Transverse colon (tissue), 4 donors: ENCODE data around the gene NKIRAS2. TPM values are rescaled to one million over a fixed set of nuclear protein-coding genes. Genes with fewer than 3 reads are reported as not detected.

Experiments used
- DNase-seq: peaks from one replicate; pipeline ENCODE4 v3.0.0-alpha.2; 2019
- H3K27ac ChIP-seq, 4 donors: fragments of 200-600 bp; sonication (generic); 2 replicates each; pipeline ENCODE4 v1.5.1; 2016 to 2018; ENCODE audit warnings: inconsistent platforms in 4 of 4
- H3K27me3 ChIP-seq: fragments of 200-600 bp; sonication (generic); 2 replicates; pipeline ENCODE4 v1.5.1; 2017; ENCODE audit warnings: inconsistent platforms
- H3K36me3 ChIP-seq, 4 donors: fragments of 200-600 bp; sonication (generic); 2 replicates each; pipeline ENCODE4 v1.5.1; 2017 to 2019; ENCODE audit warnings: inconsistent platforms in 4 of 4
- H3K4me1 ChIP-seq, 4 donors: fragments of 200-600 bp; sonication (generic); 2 replicates each; pipeline ENCODE4 v1.5.1; 2017 to 2020; ENCODE audit warnings: inconsistent platforms in 4 of 4
- H3K4me3 ChIP-seq, 4 donors: fragments of 200-600 bp; sonication (generic); 1 replicate in 1 of 4; 2 replicates in 3 of 4; pipeline versions ENCODE4 v1.5.1 to v1.6.1; 2017 to 2019; ENCODE audit warnings: inconsistent platforms in 4 of 4
- H3K9me3 ChIP-seq, 2 donors: fragments of 200-600 bp; sonication (generic); 2 replicates each; pipeline ENCODE4 v1.5.1; 2017 to 2019; ENCODE audit warnings: inconsistent platforms in 2 of 2
- CTCF ChIP-seq, 5 experiments: fragments of 200-600 bp in 3 of 5; fragments of 450-650 bp in 2 of 5; sonication (generic) in 3 of 5; IDR thresholded peaks; 1 replicate in 2 of 5; 2 replicates in 3 of 5; pipeline ENCODE4 v1.5.1; 2016 to 2017; ENCODE audit warnings: antibody characterized with exemption in 5 of 5, inconsistent platforms in 3 of 5, mild to moderate bottlenecking in 2 of 5, moderate library complexity in 1 of 5
- EP300 ChIP-seq: sonication (generic); formaldehyde crosslinking; IDR thresholded peaks from one replicate; pipeline ENCODE4 v1.6.1; 2017; ENCODE audit warnings: antibody characterized with exemption, low read depth
- POLR2A ChIP-seq: fragments of 450-650 bp; IDR thresholded peaks from one replicate; pipeline ENCODE4 v1.6.1; 2016; ENCODE audit warnings: antibody characterized with exemption, mild to moderate bottlenecking, moderate library complexity
- POLR2AphosphoS5 ChIP-seq, 3 donors: sonication (generic); formaldehyde crosslinking; IDR thresholded peaks; one replicate each; pipeline ENCODE4 v1.6.1; 2016; ENCODE audit warnings: antibody characterized with exemption in 3 of 3
- WGBS, 2 donors: methylation state at CpG; one replicate each; pipeline ENCODE4 v1.1.5; 2018; ENCODE audit warnings: low coverage in 1 of 2; 5-methylcytosine and 5-hydroxymethylcytosine counted together
- in situ Hi-C, 4 donors: fragments of 200-750 bp; cut with MboI; loops; one replicate each; pipeline versions ENCODE4 v1.15.0 to v1.15.1; 2017; ENCODE audit warnings: low sequenced_read_pairs in 3 of 4, low pct_ligation_motif_present in 1 of 4, low pct_unique_long_range_greater_than_20kb in 1 of 4
- intact Hi-C: fragments of 100-400 bp; cut with DNase I; formaldehyde crosslinking; loops from one replicate; pipeline ENCODE4 v1.15.1; 2023; ENCODE audit warnings: low total_unique reads
- total RNA-seq, 4 donors: library from RNA; depleted of rRNA; stranded (reverse); fragments of >200 nt; gene quantifications; one replicate each; pipeline ENCODE4 v1.1.0, GENCODE V29; 2016

Gene NKIRAS2
- total RNA-seq, 4 donors from 2014 or later, result 20.5 to 52.7 (median 35.0) TPM

- Histone ChIP-seq H3K36me3 (no peaks in the 10 kb centered on the region), H3K9me3 (no peaks in the 10 kb centered on the region), H3K4me3 (no peak overlapping the region), H3K27me3 (peaks cover 13% of the 10 kb centered on the region), H3K27ac (no peak overlapping the region), H3K4me1 (peaks cover 0 to 5% (median 4%) of the 10 kb centered on the region in 4 donors)
- intact Hi-C loops (no loop called here), in situ Hi-C loops (no loop called here)
- DNase-seq, result no peak
- WGBS, 2 donors, result 67% methylated on average over 6 of the region's 6 CpGs; no CpG with 5 or more reads in 1 of the 2 donors
- TF ChIP-seq POLR2A, result no peak
- no peak for TF ChIP-seq POLR2AphosphoS5 (IDR thresholded peaks at IDR 0.05)
- TF ChIP-seq EP300, result no peak
- TF ChIP-seq CTCF (IDR thresholded peaks at IDR 0.05), result no peak
Measured at GRCh38 chr17:42055496-42055895, 35.6 kb downstream of the NKIRAS2 start.

- no peaks in the 10 kb centered on the region for H3K4me1 ChIP-seq
- intact Hi-C loops, result no loop called here
- 66% methylated on average over 3 of the region's 3 CpGs; no CpG with 5 or more reads in 1 of the 2 donors for WGBS, 2 donors
Measured at GRCh38 chr17:42056635-42057034, 36.7 kb downstream of the NKIRAS2 start.

DNA sequence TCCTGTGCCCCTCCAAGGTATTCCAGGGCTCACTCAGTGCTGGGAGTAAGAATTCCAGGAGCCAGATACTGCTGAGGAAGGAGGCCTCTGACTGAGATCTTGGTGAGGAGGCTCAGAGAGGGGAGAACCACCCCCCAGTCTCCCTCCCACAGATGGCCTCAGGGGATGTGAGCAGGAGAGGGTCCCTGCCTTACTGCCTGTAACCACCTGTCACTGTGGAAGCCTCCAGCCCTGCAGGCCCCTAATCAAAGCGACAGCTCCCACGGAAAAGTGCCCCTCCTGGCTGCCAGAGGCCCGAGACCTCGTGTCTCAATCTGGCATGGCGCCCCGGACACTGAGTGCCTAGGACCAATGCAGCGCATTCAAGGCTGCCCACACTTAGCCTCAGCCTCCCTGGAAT, 38.2 kb downstream of the NKIRAS2 start:
- intact Hi-C loops (no loop called here), in situ Hi-C loops (no loop called here)
- Histone ChIP-seq H3K4me1 (no peaks in the 10 kb centered on the region), H3K27ac (no peak overlapping the region), H3K36me3 (no peaks in the 10 kb centered on the region), H3K4me3 (no peak overlapping the region), H3K9me3 (no peaks in the 10 kb centered on the region), H3K27me3 (peaks cover 12% of the 10 kb centered on the region)
- no peak for DNase-seq
- TF ChIP-seq CTCF (IDR thresholded peaks at IDR 0.05) (no peak), POLR2AphosphoS5 (IDR thresholded peaks at IDR 0.05) (no peak), POLR2A (no peak), EP300 (no peak)
- WGBS, 2 donors, result 81% methylated on average over 7 of the region's 7 CpGs; no CpG with 5 or more reads in 1 of the 2 donors

More at GRCh38 chr17:42056635-42057034, 36.7 kb downstream of the NKIRAS2 start:
- H3K36me3 ChIP-seq, result no peaks in the 10 kb centered on the region
- H3K9me3 ChIP-seq, result no peaks in the 10 kb centered on the region
- no peak overlapping the region for H3K27ac ChIP-seq
- no peak for DNase-seq
- no peak for TF ChIP-seq POLR2AphosphoS5 (IDR thresholded peaks at IDR 0.05)
- TF ChIP-seq POLR2A, result no peak
- TF ChIP-seq EP300, result no peak
- TF ChIP-seq CTCF (IDR thresholded peaks at IDR 0.05), result no peak
- in situ Hi-C loops, result no loop called here
- H3K27me3 ChIP-seq, result peaks cover 13% of the 10 kb centered on the region
- no peak overlapping the region for H3K4me3 ChIP-seq

GRCh38 chr17:42059815-42060214, 39.9 kb downstream of the NKIRAS2 start:
- 68% methylated on average over 4 of the region's 4 CpGs; no CpG with 5 or more reads in 1 of the 2 donors for WGBS, 2 donors
- Histone ChIP-seq H3K9me3 (no peaks in the 10 kb centered on the region), H3K36me3 (no peaks in the 10 kb centered on the region), H3K27me3 (no peaks in the 10 kb centered on the region), H3K4me3 (no peak overlapping the region), H3K4me1 (no peaks in the 10 kb centered on the region), H3K27ac (no peak overlapping the region)
- in situ Hi-C loops (no loop called here), intact Hi-C loops (no loop called here)
- TF ChIP-seq POLR2A (no peak), EP300 (no peak), POLR2AphosphoS5 (IDR thresholded peaks at IDR 0.05) (no peak), CTCF (IDR thresholded peaks at IDR 0.05) (no peak)
- no peak for DNase-seq
